ENCODE results near the gene WDPCP.
"Not testable (repeated sequence)": the region's sequence is repeated elsewhere in the genome, so short reads cannot be mapped to it uniquely, and the experiment has no call there.

The WDPCP gene

GRCh38 chr2:63444565-63445288 is 143.6 kb downstream of the WDPCP start:
- no peak for DNase-seq (ENCODE audit: low spot score)

GRCh38 chr2:63440612-63441011 is 147.7 kb downstream of the WDPCP start:
- no peak for DNase-seq (ENCODE audit: low spot score)

GRCh38 chr2:63438181-63438580 is 150.1 kb downstream of the WDPCP start:
- DNase-seq (ENCODE audit: low spot score): no peak

- no peak for DNase-seq (ENCODE audit: low spot score)
Measured at GRCh38 chr2:63436488-63436887, 151.8 kb downstream of the WDPCP start.

GRCh38 chr2:63435070-63435469 is 153.2 kb downstream of the WDPCP start:
- no peak for DNase-seq (ENCODE audit: low spot score)

- no peak for DNase-seq (ENCODE audit: low spot score)
Measured at GRCh38 chr2:63434024-63435001, 154.0 kb downstream of the WDPCP start.

- peak; percentile 18 for DNase-seq (ENCODE audit: low spot score)
Measured at GRCh38 chr2:63432373-63432772, 155.9 kb downstream of the WDPCP start.

- DNase-seq (ENCODE audit: low spot score): no peak
Measured at GRCh38 chr2:63425606-63426005, 162.7 kb downstream of the WDPCP start.

GRCh38 chr2:63425079-63425416 is 163.2 kb downstream of the WDPCP start:
- DNase-seq (ENCODE audit: low spot score): no peak

- peak; percentile 37 for DNase-seq (ENCODE audit: low spot score)
Measured at GRCh38 chr2:63424329-63425078, 163.8 kb downstream of the WDPCP start.

- no peak for DNase-seq (ENCODE audit: low spot score)
Measured at GRCh38 chr2:63422556-63422955, 165.7 kb downstream of the WDPCP start.

- DNase-seq (ENCODE audit: low spot score): no peak
Measured at GRCh38 chr2:63408530-63408929, 179.7 kb downstream of the WDPCP start.

GRCh38 chr2:63406641-63407040 is 181.6 kb downstream of the WDPCP start:
- DNase-seq (ENCODE audit: low spot score): no peak

- no peak for DNase-seq (ENCODE audit: low spot score)
Measured at GRCh38 chr2:63403820-63404219, 184.5 kb downstream of the WDPCP start.

- DNase-seq (ENCODE audit: low spot score): not testable (repeated sequence)
Measured at GRCh38 chr2:63402889-63403288, 185.4 kb downstream of the WDPCP start.

GRCh38 chr2:63399156-63399555 is 189.1 kb downstream of the WDPCP start:
- DNase-seq (ENCODE audit: low spot score): no peak

- no peak for DNase-seq (ENCODE audit: low spot score)
Measured at GRCh38 chr2:63379451-63379850, 208.8 kb downstream of the WDPCP start.

GRCh38 chr2:63378589-63378988 is 209.7 kb downstream of the WDPCP start:
- no peak for DNase-seq (ENCODE audit: low spot score)

GRCh38 chr2:63374341-63374740 is 213.9 kb downstream of the WDPCP start:
- DNase-seq (ENCODE audit: low spot score): no peak

- no peak for DNase-seq (ENCODE audit: low spot score)
Measured at GRCh38 chr2:63372549-63372948, 215.7 kb downstream of the WDPCP start.

- no peak for DNase-seq (ENCODE audit: low spot score)
Measured at GRCh38 chr2:63369146-63369545, 219.1 kb downstream of the WDPCP start.

- DNase-seq (ENCODE audit: low spot score): no peak
Measured at GRCh38 chr2:63364866-63365265, 223.4 kb downstream of the WDPCP start.
